SKM-1 treated with dmso at 0.1 percent for 144 hours (cell line): ENCODE measurements around the gene SPANXA1.
"Not testable (repeated sequence)": the region's sequence is repeated elsewhere in the genome, so short reads cannot be mapped to it uniquely, and the experiment has no call there.

Experiments used
- DNase-seq: peaks from one replicate; lab custom pipeline; 2025; ENCODE audit not compliant: unreplicated experiment; lab: John Stamatoyannopoulos, UW

SPANXA1 gene, protein sequence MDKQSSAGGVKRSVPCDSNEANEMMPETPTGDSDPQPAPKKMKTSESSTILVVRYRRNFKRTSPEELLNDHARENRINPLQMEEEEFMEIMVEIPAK

DNA sequence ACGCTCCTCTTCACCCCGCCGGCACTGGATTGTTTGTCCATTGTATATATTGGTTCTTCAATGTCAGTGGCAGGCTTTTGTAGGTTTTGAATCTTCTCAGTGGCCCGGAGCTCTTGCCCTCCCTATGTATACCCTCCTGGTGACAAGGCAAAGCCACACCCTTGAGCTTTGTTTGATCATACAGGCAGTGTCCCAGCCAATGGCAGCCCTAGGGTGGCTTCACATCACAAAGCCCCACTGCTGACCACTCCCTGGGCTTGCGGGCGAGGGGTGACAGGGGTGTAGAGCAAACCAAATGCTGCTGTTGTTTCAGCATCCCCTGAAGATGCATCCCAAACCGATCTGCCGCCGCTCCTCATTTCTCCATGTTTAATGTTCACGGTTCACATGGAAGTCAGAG, at the start of gene SPANXA1:
SPANXA1 (minus strand) TSS at position 101 of the 400 bp plus-strand sequence; CDS start at position 41, 60 bp downstream.
- not testable (repeated sequence) for DNase-seq

GRCh38 chrX:141632124-141632523, 47.6 kb upstream of the SPANXA1 start:
- DNase-seq, result no peak

DNA sequence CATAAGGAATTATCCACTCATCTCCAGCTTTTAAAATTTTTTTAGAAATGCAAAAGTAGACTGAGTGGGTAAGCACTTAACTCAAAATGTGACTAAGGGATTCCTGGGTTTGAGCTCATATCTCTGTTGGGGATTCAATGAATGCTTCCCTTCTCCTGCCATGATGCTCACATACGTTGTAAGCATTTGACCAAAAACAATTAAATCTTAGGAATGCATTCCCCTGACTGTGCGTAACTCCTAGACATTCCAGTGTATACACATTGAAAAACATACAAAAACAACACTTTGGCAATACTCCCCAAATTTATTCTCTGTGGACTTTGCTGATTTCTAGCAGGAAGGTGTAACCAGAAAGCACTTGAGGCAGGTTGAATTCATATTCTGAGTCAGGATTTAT, 34.8 kb upstream of the SPANXA1 start:
- no peak for DNase-seq

DNA sequence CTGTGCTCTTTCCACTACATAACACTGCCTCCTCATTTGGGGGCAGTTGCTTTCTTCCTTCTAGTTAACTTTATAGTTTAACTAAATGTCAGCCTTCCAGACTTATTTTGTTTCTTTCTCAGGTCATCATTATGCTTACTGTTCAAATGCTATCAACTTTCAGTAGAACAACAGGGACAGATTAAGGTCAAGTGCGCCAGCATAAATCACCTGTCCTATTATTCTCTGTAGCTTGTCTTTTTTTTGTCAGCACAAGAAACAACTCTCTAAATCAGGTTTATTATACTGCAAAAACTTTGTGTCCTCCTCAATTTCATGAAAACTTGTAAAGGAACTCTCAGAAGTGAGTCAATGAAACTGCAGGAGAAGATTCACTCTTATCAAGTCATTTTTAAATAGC, 24.6 kb upstream of the SPANXA1 start:
- DNase-seq, result no peak

GRCh38 chrX:141589408-141589807, 4.9 kb upstream of the SPANXA1 start, which contains the start of gene SPANXA2:
TSS of gene SPANXA2 (plus strand) at chrX:141589708. CDS start at chrX:141589768, 60 bp downstream.
- DNase-seq, result not testable (repeated sequence)

GRCh38 chrX:141542551-141542950, 42.0 kb downstream of the SPANXA1 start:
- not testable (repeated sequence) for DNase-seq
